Body of pancreas (tissue), 4 donors: ENCODE data around the gene RAD51B.

Experiments used
- CTCF ChIP-seq, 7 experiments: fragments of 450-650 bp in 4 of 7; fragments of 200-600 bp in 3 of 7; sonication (generic) in 3 of 7; IDR thresholded peaks; one replicate each; pipeline ENCODE4 v1.5.1; 2016 to 2019; ENCODE audit warnings: antibody characterized with exemption in 7 of 7
- POLR2A ChIP-seq, 3 donors: fragments of 450-650 bp; IDR thresholded peaks; one replicate each; pipeline ENCODE4 v1.6.1; 2016; ENCODE audit warnings: antibody characterized with exemption in 3 of 3, mild to moderate bottlenecking in 2 of 3

DNA sequence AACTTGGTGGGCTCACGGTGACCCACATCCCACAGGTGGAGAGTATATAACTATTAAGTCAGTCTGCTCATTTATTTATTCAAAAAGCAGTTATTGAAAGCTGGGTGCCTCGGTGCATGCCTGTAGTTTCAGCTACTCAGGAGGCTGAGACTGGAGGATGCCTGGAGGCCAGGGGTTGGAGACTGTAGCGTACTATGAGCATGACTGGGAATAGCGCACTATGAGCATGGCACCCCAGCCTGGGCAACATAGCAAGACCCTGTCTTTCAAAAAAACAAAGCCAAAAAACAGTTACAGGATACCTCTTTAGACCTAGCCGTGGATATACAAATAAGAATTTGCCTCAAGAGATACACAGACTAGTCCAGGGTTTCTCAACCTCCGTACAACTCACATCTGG is 833.5 kb downstream of the RAD51B start:
- TF ChIP-seq POLR2A (IDR thresholded peaks at IDR 0.05) (no peak), CTCF (IDR thresholded peaks at IDR 0.05) (no peak)
